HL-60 (cell line): ENCODE results near the gene RGS1.

Experiments used
- CTCF ChIP-seq: IDR thresholded peaks from one replicate; pipeline ENCODE4 v1.5.1; 2011; ENCODE audit warnings: low read length, control low read depth, inconsistent platforms; ENCODE audit not compliant: insufficient read depth
- POLR2AphosphoS5 ChIP-seq: IDR thresholded peaks from 2 replicates; pipeline ENCODE4 v1.6.1; 2012; ENCODE audit warnings: low read depth
- REST ChIP-seq: IDR thresholded peaks from 2 replicates; pipeline ENCODE4 v1.6.1; 2012; ENCODE audit warnings: low read depth; ENCODE audit not compliant: insufficient replicate concordance

GRCh38 chr1:192604979-192605620, 29.5 kb downstream of the RGS1 start:
- TF ChIP-seq CTCF (no peak), POLR2AphosphoS5 (no peak), REST (no peak)
